ENCODE data around the gene CREB3L1. TPM values are rescaled to one million over a fixed set of nuclear protein-coding genes. Genes with fewer than 3 reads are reported as not detected.

Gene CREB3L1
- total and polyA plus RNA-seq, 2 experiments from 2014 or later = 8.5 to 10.4 TPM

DNA sequence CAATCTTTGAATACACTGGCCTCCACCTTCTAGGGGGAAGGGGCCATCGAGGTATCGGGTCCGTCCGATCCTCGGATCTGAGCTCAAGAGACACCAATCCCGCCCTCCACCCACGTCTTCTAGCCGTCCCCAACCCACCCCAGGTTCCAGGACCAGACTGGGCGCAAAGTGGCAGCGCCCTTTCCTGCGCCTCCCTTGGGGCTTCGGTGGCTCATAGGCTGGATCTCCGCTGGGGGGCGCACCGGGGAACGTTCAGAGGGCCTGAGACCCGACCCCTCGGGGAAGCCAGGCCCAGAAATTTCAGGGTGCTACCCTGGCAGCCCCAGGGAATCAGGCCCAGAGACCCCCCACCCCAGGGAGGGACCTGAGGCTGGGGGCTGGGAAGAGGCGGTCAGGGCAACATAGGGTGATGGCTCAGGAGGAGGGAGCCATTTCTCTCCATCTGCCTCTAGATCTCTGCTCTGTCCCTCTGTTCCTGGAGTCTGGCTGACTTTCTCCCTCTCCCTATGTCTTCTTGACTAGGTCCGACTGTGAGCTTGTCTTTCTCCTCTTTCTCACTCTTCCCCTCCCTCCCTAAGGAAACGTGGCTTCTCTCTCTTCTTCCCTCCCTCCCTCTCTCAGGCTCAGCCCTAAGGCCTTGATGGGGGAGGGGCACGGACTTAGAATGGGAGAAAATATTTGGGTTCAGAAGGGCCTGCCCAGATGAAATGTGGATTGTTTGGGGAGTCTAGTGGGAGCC lies 1.1 kb downstream of the CREB3L1 start:
- Histone ChIP-seq H2AFZ (peak overlapping the region; percentile 98), H3K9me2 (ENCODE audit: insufficient read depth) (no peaks in the 10 kb centered on the region), H3K4me2 (peak overlapping the region; percentile 98), H3K79me2 (replicated peaks; ENCODE audit: insufficient read depth) (0 out of 2 replicates have a peak, but pooled peaks cover 5% of the 10 kb centered on the region), H4K20me1 (replicated peaks; ENCODE audit: insufficient read depth) (no peaks in the 10 kb centered on the region), H3K4me1 (ENCODE audit: insufficient read depth) (peaks cover 40% of the 10 kb centered on the region), H3F3A (replicated peaks; ENCODE audit: low read depth) (peaks cover 21% of the 10 kb centered on the region), H3K27ac (ENCODE audit: low read depth) (no peak overlapping the region), H3K27me3 (ENCODE audit: insufficient read depth) (0 out of 2 replicates have a peak, but pooled peaks cover 2% of the 10 kb centered on the region), H3K4me3 (peak overlapping the region; percentile 91), H3K36me3 (ENCODE audit: insufficient read depth) (no peaks in the 10 kb centered on the region)
- TF ChIP-seq CREB1 (CRISPR knock-in tag; IDR thresholded peaks at IDR 0.05; ENCODE audit: low read depth) (no peak), STAT1 (IDR thresholded peaks at IDR 0.05; ENCODE audit: unreplicated experiment) (no peak), POLR2AphosphoS5 (IDR thresholded peaks at IDR 0.05; ENCODE audit: low read depth) (no peak), ZNF331 (CRISPR knock-in tag; IDR thresholded peaks at IDR 0.05; ENCODE audit: low read depth) (no peak), ZNF114 (CRISPR knock-in tag; IDR thresholded peaks at IDR 0.05) (no peak), JUNB (IDR thresholded peaks at IDR 0.05; ENCODE audit: unreplicated experiment) (no peak)
- TF ChIP-seq, protein P1, sequence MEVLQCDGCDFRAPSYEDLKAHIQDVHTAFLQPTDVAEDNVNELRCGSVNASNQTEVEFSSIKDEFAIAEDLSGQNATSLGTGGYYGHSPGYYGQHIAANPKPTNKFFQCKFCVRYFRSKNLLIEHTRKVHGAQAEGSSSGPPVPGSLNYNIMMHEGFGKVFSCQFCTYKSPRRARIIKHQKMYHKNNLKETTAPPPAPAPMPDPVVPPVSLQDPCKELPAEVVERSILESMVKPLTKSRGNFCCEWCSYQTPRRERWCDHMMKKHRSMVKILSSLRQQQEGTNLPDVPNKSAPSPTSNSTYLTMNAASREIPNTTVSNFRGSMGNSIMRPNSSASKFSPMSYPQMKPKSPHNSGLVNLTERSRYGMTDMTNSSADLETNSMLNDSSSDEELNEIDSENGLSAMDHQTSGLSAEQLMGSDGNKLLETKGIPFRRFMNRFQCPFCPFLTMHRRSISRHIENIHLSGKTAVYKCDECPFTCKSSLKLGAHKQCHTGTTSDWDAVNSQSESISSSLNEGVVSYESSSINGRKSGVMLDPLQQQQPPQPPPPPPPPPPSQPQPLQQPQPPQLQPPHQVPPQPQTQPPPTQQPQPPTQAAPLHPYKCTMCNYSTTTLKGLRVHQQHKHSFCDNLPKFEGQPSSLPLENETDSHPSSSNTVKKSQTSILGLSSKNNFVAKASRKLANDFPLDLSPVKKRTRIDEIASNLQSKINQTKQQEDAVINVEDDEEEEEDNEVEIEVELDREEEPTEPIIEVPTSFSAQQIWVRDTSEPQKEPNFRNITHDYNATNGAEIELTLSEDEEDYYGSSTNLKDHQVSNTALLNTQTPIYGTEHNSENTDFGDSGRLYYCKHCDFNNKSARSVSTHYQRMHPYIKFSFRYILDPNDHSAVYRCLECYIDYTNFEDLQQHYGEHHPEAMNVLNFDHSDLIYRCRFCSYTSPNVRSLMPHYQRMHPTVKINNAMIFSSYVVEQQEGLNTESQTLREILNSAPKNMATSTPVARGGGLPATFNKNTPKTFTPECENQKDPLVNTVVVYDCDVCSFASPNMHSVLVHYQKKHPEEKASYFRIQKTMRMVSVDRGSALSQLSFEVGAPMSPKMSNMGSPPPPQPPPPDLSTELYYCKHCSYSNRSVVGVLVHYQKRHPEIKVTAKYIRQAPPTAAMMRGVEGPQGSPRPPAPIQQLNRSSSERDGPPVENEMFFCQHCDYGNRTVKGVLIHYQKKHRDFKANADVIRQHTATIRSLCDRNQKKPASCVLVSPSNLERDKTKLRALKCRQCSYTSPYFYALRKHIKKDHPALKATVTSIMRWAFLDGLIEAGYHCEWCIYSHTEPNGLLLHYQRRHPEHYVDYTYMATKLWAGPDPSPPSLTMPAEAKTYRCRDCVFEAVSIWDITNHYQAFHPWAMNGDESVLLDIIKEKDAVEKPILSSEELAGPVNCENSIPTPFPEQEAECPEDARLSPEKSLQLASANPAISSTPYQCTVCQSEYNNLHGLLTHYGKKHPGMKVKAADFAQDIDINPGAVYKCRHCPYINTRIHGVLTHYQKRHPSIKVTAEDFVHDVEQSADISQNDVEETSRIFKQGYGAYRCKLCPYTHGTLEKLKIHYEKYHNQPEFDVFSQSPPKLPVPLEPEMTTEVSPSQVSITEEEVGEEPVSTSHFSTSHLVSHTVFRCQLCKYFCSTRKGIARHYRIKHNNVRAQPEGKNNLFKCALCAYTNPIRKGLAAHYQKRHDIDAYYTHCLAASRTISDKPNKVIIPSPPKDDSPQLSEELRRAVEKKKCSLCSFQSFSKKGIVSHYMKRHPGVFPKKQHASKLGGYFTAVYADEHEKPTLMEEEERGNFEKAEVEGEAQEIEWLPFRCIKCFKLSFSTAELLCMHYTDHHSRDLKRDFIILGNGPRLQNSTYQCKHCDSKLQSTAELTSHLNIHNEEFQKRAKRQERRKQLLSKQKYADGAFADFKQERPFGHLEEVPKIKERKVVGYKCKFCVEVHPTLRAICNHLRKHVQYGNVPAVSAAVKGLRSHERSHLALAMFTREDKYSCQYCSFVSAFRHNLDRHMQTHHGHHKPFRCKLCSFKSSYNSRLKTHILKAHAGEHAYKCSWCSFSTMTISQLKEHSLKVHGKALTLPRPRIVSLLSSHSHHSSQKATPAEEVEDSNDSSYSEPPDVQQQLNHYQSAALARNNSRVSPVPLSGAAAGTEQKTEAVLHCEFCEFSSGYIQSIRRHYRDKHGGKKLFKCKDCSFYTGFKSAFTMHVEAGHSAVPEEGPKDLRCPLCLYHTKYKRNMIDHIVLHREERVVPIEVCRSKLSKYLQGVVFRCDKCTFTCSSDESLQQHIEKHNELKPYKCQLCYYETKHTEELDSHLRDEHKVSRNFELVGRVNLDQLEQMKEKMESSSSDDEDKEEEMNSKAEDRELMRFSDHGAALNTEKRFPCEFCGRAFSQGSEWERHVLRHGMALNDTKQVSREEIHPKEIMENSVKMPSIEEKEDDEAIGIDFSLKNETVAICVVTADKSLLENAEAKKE (CRISPR knock-in tag; IDR thresholded peaks at IDR 0.05) = no peak
- TF ChIP-seq, protein P2, sequence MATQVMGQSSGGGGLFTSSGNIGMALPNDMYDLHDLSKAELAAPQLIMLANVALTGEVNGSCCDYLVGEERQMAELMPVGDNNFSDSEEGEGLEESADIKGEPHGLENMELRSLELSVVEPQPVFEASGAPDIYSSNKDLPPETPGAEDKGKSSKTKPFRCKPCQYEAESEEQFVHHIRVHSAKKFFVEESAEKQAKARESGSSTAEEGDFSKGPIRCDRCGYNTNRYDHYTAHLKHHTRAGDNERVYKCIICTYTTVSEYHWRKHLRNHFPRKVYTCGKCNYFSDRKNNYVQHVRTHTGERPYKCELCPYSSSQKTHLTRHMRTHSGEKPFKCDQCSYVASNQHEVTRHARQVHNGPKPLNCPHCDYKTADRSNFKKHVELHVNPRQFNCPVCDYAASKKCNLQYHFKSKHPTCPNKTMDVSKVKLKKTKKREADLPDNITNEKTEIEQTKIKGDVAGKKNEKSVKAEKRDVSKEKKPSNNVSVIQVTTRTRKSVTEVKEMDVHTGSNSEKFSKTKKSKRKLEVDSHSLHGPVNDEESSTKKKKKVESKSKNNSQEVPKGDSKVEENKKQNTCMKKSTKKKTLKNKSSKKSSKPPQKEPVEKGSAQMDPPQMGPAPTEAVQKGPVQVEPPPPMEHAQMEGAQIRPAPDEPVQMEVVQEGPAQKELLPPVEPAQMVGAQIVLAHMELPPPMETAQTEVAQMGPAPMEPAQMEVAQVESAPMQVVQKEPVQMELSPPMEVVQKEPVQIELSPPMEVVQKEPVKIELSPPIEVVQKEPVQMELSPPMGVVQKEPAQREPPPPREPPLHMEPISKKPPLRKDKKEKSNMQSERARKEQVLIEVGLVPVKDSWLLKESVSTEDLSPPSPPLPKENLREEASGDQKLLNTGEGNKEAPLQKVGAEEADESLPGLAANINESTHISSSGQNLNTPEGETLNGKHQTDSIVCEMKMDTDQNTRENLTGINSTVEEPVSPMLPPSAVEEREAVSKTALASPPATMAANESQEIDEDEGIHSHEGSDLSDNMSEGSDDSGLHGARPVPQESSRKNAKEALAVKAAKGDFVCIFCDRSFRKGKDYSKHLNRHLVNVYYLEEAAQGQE (IDR thresholded peaks at IDR 0.05; ENCODE audit: unreplicated experiment) = no peak
- TF ChIP-seq, protein P3, sequence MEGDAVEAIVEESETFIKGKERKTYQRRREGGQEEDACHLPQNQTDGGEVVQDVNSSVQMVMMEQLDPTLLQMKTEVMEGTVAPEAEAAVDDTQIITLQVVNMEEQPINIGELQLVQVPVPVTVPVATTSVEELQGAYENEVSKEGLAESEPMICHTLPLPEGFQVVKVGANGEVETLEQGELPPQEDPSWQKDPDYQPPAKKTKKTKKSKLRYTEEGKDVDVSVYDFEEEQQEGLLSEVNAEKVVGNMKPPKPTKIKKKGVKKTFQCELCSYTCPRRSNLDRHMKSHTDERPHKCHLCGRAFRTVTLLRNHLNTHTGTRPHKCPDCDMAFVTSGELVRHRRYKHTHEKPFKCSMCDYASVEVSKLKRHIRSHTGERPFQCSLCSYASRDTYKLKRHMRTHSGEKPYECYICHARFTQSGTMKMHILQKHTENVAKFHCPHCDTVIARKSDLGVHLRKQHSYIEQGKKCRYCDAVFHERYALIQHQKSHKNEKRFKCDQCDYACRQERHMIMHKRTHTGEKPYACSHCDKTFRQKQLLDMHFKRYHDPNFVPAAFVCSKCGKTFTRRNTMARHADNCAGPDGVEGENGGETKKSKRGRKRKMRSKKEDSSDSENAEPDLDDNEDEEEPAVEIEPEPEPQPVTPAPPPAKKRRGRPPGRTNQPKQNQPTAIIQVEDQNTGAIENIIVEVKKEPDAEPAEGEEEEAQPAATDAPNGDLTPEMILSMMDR (conservative IDR thresholded peaks at IDR 0.05; ENCODE audit: low read depth in 2 of 2) = peak; percentile 76 to 86
- Mint-ChIP-seq H3K27ac (no peak overlapping the region), H3K4me1 (peaks cover 57% of the 10 kb centered on the region), H3K9me3 (no peaks in the 10 kb centered on the region; the same call in 2 of the 3 replicates), H3K4me3 (peak overlapping the region; percentile 80), H3K36me3 (ENCODE audit: low read depth) (no peaks in the 10 kb centered on the region; the same call in 2 of the 3 replicates), H3K27me3 (ENCODE audit: insufficient read depth, low read depth, poor library complexity) (peaks cover 15% of the 10 kb centered on the region)
- ATAC-seq = peak; percentile 74
- peak; percentile 87 for DNase-seq (ENCODE audit: low spot score)

Data from GM23338 (cell line).